Hindlimb muscle (tissue), 1 donor: ENCODE results near the gene SDHAF2. TPM values are rescaled to one million over a fixed set of nuclear protein-coding genes. Genes with fewer than 3 reads are reported as not detected.
"Not testable (repeated sequence)": the region's sequence is repeated elsewhere in the genome, so short reads cannot be mapped to it uniquely, and the experiment has no call there.

Experiments
- DNase-seq: peaks from one replicate; pipeline ENCODE4 v3.0.0-alpha.2; 2013
- polyA plus RNA-seq: library from polyadenylated mRNA; unstranded; fragments of 120-200 nt; gene quantifications from one replicate; pipeline ENCODE4 v1.2.1, GENCODE V29; 2013; ENCODE audit not compliant: insufficient read length

Gene SDHAF2
- polyA plus RNA-seq, 1 donor = 29.9 TPM

DNA sequence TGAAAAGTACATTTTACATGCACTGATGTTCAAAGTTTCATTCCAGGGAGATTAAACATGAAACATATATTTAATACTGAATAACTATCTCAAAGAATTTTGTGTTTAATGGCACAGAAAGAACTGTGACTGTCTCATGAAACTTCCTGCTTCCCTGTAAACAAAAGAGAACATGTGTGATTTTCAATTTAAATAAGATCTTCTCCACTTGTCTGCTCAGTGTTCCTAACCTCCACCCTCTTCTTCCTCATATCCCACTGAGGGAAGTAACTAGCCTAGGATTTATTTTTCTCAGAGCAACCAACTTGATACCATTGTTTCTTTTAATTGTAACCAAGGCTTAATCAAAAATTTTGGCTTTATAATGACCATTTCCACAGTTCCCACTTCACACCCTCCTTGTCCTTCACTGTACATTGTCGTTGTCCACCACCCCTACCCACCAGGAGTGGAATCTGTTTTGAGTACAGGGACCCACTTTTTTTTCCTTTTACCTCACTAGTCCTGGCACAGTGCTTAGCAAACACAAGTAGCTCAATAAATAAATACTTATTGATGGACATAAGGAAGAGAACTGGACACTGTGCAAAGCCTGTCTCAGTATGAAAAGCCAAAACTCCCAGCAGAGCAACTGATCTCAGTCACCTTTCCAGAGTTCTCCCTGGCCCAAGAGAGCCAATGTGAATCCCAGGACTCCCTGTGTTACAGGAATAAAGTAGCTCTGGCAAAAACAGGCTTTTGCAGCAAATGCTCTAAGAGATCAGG lies 4.4 kb upstream of the SDHAF2 start:
- no peak for DNase-seq

DNA sequence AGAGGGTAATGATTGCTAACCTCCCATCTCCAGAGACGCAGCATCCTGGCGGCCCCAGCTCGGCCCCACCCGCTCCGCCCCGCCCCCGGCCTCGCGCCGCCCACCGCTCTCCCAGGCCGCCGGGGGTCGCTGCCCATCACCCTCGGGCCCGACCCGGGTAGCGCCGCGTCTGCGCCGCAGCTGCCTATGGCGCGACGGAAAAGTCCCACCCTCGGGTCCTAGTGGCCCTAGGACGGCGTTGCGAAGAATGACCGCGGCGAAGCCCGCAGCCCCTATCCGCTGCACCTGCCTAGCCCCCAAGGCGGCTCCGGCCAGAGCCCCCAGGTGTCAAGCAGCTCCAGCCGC lies 606 bp upstream of the SDHAF2 start:
- DNase-seq = peak; percentile 81

DNA sequence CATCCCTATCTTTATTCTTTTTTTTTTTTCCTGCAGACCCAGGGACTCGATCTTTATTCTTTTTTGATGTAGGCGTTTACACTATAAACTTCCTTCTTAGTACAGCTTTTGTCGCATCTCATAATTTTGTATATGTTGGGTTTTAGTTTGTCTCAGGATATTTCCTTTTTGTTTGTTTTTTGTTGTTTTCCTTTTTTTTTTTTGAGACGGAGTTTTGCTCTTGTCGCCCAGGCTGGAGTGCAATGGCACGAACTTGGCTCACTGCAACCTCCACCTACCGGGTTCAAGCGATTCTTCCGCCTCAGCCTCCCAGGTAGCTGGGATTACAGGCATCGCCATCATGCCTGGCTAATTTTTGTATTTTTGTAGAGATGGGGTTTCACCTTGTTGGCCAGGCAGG lies 915 bp downstream of the SDHAF2 start:
- DNase-seq = not testable (repeated sequence)

DNA sequence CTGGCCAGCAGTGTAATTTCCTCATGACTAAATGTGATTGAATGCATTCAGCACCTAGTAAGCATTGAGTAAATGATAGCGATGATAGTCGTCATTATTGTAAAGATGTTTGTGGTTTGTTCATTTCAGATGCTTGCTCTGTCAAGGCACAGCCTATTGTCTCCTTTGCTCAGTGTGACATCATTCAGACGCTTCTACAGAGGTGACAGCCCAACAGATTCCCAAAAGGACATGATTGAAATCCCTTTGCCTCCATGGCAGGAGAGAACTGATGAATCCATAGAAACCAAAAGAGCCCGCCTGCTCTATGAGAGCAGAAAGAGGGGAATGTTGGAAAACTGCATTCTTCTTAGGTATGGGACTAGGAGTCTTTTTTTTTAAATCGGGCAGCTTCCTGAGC lies 7.6 kb downstream of the SDHAF2 start:
- DNase-seq = no peak

GRCh38 chr11:61439615-61440014 lies 9.7 kb downstream of the SDHAF2 start:
- DNase-seq = no peak

DNA sequence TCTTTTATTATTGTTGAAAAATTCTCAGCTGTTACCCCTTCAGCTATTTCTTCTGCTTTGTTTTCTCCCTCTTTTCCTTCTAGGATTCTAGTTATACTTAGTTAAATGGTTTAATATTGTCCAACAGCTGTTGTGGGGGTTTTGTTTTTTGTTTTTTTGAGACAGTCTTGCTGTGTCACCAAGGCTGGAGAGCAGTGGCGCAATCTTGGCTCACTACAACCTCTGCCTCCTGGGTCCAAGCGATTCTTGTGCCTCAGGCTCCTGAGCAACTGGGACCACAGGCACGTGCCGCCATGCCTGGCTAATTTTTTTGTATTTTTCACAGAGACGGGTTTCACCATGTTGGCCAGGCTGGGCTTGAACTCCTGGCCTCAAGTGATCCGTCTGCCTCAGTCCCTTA lies 12.7 kb downstream of the SDHAF2 start:
- no peak for DNase-seq

GRCh38 chr11:61445516-61445915 lies 15.6 kb downstream of the SDHAF2 start:
- DNase-seq = no peak

DNA sequence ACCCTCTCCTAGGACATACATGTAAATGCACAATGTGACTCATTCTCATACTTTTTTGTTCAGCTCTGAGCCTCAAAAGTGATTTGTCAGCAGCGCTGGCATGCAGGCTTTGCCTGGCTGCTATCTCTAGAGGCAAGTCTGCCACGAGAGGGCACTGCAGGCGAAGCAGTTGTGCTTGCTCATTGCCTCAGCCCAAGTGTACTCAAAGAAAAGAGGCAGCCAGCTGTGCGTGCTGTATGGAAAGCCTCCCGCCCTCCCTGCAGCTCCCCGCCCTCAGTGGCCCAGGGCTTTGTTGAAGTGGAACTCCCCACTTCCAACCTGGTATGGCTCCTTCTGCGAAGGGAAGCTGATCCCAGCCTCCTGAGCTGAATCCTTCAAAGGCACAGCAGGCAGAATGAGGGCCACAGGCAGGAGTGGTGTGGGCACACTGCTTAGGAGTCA lies 16.3 kb downstream of the SDHAF2 start:
- peak; percentile 81 for DNase-seq

DNA sequence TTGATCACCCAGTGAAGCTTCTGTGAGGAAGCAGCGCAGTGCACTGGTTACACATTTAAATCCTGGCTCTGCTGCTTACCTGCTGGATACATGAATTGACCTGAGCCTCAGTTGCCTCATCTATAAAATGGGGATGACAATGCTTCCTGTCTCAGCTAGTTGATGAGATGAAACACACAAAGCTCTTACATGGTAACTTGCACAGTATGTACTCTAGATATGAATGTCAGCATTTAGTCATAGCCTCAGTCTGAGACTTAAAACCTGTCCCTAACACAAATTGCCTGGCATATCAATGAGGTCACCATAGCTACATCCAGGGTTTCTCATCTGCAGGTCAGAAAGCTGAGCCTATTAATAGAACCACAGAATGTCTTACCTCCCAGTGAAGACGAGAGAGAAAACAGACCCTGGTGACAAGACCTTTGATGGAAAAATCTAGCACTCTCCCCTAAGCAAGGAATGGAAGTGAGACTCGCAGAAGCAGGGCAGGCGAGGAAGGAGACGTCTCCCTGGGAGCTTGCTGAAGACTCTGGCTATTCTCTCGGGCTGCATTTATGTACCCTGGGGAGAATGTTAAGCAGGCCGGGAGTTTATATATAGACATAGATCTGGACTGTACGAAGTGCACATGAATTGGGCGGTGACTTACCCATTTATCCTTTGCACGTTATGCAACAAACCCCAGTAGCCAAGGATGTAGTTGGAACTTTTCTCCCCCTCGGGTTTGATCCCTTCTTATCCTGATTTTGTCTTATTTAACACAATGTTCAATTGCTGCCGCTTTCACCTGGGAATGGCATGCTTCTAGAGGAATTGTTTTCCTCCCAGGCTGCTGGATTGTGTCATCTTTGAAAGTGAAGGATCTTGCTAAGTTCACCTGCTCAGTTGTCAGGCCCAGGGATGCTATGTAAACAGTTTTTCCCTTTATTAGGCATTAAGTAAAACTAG lies 18.0 kb downstream of the SDHAF2 start:
- DNase-seq = no peak

DNA sequence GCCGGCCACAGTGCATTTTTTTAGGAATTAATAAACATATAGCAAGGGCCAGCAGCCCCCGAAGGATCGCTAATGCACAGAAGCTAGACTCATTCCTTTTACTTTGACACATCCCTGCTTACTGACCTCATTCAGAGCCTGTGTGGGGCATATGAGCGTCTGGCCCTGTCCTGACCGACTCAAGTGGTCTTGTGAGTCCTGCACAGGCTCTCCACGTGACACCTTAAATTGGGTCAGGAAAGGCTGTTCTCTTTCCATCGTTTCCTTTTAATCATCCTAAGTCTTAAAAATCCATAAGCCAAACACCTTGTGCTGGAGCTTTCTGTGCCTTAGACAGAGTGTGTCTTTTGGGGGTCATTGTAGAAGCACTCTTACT lies 18.6 kb downstream of the SDHAF2 start:
- no peak for DNase-seq

DNA sequence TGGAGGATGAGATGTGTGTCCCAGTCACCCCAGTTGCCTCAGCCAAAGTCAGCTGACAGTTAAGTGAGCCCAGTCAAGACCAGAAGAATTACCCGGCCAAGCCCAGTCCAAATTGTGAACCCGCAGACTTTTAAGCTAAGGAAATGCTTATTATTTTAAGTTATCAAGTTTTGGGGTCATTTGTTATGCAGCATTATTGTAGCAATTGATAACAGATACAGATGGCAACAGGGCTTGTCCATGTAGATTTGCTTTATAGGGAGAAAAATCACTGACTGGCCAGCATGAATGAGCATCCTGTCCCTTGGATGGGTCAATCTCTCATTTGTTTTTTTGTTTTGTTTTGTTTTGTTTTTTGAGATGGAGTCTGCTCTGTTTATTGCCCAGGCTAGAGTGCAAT lies 22.9 kb downstream of the SDHAF2 start:
- DNase-seq = no peak

DNA sequence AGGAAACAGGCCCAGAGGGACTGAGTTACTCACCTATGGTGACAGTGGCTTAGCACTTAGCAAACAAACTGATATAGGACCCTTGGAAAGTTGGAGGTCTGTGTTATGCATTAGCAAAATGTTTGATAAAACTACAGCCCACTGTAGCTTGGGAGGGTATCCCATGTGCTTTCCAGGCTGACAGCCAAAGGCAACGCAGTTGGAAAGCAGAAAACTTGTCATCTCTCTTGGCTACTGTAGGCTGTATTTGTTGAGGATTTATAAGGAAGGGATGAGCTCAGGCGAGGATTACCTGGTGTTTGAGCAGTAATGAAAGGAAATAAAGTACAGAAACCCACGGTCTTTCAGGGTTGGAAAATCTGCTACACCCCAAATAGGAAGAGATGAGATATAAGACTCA lies 23.8 kb downstream of the SDHAF2 start:
- DNase-seq = peak; percentile 77

GRCh38 chr11:61454520-61454919 lies 24.6 kb downstream of the SDHAF2 start:
- no peak for DNase-seq

DNA sequence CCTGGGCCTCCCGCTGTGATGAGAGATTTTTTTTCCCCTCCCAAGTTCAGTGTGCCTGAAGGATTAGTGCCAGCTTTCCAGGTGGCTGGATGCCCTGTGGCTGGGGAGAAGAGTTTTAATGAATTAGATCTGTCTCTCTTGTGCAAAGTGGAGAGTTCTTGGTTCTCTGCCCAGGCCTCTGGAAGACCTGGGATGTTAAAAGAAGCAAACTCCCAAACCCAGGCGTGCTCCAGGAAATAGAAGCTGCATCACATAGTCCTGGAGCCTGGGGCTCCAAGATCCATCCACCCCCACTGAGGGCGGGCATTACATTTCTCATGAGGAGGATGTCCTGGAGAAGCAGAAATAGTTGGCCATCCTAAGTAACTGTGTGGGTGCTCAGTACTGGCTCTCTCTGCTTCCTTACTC lies 30.6 kb downstream of the SDHAF2 start:
- peak; percentile 81 for DNase-seq

GRCh38 chr11:61460986-61461385 lies 31.1 kb downstream of the SDHAF2 start:
- DNase-seq = no peak

DNA sequence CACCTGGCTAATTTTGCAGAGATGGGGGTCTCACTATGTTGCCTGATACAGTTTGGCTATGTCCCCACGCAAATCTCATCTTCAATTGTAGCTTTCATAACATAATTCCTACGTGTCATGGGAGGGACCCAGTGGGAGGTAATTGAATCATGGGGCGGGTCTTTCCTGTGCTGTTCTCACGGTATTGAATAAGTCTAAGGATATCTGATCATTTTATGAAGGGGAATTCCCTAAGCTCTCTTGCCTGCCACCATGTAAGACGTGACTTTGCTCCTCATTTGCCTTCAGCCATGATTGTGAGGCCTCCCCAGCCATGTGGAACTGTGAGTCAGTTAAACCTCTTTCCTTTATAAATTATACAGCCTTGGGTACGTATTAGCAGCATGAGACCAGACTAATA lies 37.7 kb downstream of the SDHAF2 start:
- not testable (repeated sequence) for DNase-seq

- no peak for DNase-seq
Observed at GRCh38 chr11:61468002-61468401, 38.1 kb downstream of the SDHAF2 start.

GRCh38 chr11:61472282-61472681 lies 42.4 kb downstream of the SDHAF2 start:
- no peak for DNase-seq

DNA sequence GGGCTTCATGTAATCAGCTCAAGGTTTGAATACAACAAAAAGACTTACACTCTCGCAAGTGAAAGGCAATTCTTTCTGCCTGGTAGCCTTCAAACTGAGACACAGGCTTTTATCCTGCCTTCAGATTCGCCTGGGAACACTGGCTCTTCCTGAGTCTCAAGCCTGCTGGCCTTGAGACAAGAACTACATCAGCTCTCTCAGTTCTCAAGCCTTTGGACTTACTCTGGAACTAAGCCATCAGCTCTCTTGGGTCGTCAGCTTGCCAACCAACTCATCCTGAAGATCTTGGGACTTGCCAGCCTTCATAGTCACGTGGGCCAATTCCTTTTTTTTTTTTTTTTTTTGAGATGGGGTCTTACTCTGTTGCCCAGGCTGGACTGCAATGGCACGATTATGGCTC lies 42.9 kb downstream of the SDHAF2 start:
- peak; percentile 64 for DNase-seq

- DNase-seq = no peak
Observed at GRCh38 chr11:61473370-61474012, 43.6 kb downstream of the SDHAF2 start.

- DNase-seq = no peak
Observed at GRCh38 chr11:61474013-61474643, 44.2 kb downstream of the SDHAF2 start.

GRCh38 chr11:61475433-61475832 lies 45.5 kb downstream of the SDHAF2 start:
- no peak for DNase-seq

GRCh38 chr11:61476371-61476770 lies 46.4 kb downstream of the SDHAF2 start:
- no peak for DNase-seq
